ENCODE results near the gene KIF6. TPM values are rescaled to one million over a fixed set of nuclear protein-coding genes. Genes with fewer than 3 reads are reported as not detected.

KIF6 gene
- total RNA-seq, 4 donors from 2014 or later: 0.47 to 2.3 (median 0.97) TPM

DNA sequence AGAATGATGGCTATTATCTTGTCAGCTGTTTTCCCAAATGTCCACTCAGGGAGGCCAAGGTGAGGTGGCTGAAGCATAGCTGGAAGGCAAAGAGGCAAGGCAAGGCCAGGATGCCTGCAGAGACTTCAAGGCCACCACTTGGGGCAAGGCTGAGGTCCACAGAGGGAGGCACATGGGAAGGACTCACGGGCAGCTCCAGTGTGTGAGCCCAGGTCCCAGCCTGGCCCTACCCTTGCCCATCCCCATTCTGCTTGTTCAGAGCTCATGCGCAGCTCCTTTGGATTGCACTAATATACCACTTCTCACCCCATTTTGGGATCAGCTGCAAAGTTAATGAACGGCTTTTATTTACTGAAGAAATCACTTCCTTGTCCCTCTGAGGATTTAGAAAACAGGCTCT is 291.6 kb downstream of the KIF6 start:
- H3K36me3 ChIP-seq: no peaks in the 10 kb centered on the region
- 17 to 100% methylated on average over 1 to 3 of the region's 3 CpGs for WGBS, 2 donors (ENCODE audit: low coverage in 1 of 2)
- TF ChIP-seq EP300 (IDR thresholded peaks at IDR 0.05): no peak
- TF ChIP-seq CTCF (IDR thresholded peaks at IDR 0.05): no peak
- no peak for TF ChIP-seq POLR2A (IDR thresholded peaks at IDR 0.05)
- TF ChIP-seq POLR2AphosphoS5 (IDR thresholded peaks at IDR 0.05): no peak
- H3K4me1 ChIP-seq: peaks cover 0 to 20% (median 8%) of the 10 kb centered on the region in 3 donors
- H3K4me3 ChIP-seq: no peak overlapping the region
- ATAC-seq: no peak
- H3K9me3 ChIP-seq: peaks cover 0 to 2% (median 0%) of the 10 kb centered on the region in 3 donors
- H3K27me3 ChIP-seq: no peaks in the 10 kb centered on the region
- no peak overlapping the region for H3K27ac ChIP-seq

DNA sequence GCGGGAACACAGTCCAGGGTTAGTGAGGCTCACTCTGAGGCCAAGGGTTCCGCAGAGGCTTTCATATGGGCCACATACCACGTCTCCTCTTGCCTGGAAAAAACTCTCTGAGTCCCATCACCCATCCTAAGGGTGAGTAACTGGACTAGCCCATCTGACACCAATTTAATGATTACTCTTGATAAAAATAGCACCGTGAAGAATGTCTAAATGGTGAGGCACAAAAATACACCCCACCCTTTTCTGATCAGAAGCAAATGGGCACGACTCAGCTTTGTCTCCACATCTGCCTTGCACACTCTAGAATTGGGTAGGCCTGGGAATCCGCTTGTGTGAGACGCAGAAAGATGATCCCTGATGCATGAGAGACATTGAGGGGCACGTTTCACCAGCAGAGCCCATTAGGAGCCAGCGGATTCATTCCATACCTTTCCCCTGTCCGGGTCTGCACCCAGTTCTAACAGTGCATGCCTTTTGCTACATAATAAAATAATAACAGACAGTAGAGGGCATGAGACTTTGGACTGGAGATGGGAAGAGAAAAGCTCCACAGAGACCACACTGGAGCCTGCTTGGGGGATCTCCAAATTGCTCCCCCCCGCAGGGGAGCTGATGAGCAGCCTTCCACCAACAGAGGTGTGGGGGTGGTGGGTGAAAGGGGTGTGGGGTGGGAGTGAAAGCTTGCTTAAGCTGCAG is 292.7 kb downstream of the KIF6 start:
- Histone ChIP-seq H3K4me3 (no peak overlapping the region), H3K9me3 (peaks cover 0 to 2% (median 0%) of the 10 kb centered on the region in 3 donors), H3K27me3 (no peaks in the 10 kb centered on the region), H3K27ac (no peak overlapping the region), H3K4me1 (peaks cover 0 to 20% (median 8%) of the 10 kb centered on the region in 3 donors), H3K36me3 (no peaks in the 10 kb centered on the region)
- WGBS, 2 donors (ENCODE audit: low coverage in 1 of 2): 65 to 86% methylated on average over 2 to 8 of the region's 11 CpGs
- no peak for ATAC-seq
- TF ChIP-seq POLR2A (IDR thresholded peaks at IDR 0.05): no peak
- no peak for TF ChIP-seq CTCF (IDR thresholded peaks at IDR 0.05)
- TF ChIP-seq EP300 (IDR thresholded peaks at IDR 0.05): no peak
- no peak for TF ChIP-seq POLR2AphosphoS5 (IDR thresholded peaks at IDR 0.05)

- Histone ChIP-seq H3K4me3 (no peak overlapping the region), H3K36me3 (no peaks in the 10 kb centered on the region), H3K9me3 (no peaks in the 10 kb centered on the region), H3K27ac (peak overlapping the region in 3 of 4 donors; percentile 52 to 68 (median 59)), H3K4me1 (peaks cover 0 to 31% (median 12%) of the 10 kb centered on the region in 3 donors), H3K27me3 (no peaks in the 10 kb centered on the region)
- ATAC-seq: peak; percentile 29
- 25 to 39% methylated on average over 7 to 11 of the region's 11 CpGs for WGBS, 2 donors (ENCODE audit: low coverage in 1 of 2)
- TF ChIP-seq POLR2A (IDR thresholded peaks at IDR 0.05): no peak
Observed at GRCh38 chr6:39430871-39431523, 294.2 kb downstream of the KIF6 start.

DNA sequence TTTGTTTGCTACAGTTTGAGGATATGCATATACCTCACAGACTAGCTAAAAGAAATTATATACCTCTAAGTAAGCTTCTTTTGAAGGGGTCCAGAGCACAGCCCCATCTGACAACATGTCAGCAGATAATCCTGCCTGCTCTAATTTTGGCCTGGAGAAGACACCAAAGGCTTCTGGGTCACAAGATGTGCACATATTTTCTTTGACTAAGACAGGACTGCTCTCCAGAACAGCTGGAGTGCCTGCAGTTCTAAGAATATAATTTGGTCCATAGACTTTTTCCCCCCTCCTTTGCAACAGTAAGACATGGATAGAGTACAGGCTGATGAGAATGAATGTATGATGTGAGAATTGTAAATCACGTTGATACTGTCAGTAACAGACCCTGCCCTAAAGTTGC is 294.8 kb downstream of the KIF6 start:
- 43 to 63% methylated on average over 1 of the region's 1 CpG for WGBS, 2 donors (ENCODE audit: low coverage in 1 of 2)
- Histone ChIP-seq H3K27me3 (no peaks in the 10 kb centered on the region), H3K4me3 (no peak overlapping the region), H3K9me3 (no peaks in the 10 kb centered on the region), H3K36me3 (no peaks in the 10 kb centered on the region), H3K4me1 (peaks cover 0 to 36% (median 15%) of the 10 kb centered on the region in 3 donors), H3K27ac (peak overlapping the region in 3 of 4 donors; percentile 52 to 68 (median 59))
- ATAC-seq: no peak
- TF ChIP-seq POLR2AphosphoS5 (IDR thresholded peaks at IDR 0.05) (no peak), CTCF (IDR thresholded peaks at IDR 0.05) (no peak), EP300 (IDR thresholded peaks at IDR 0.05) (no peak), POLR2A (IDR thresholded peaks at IDR 0.05) (no peak)

DNA sequence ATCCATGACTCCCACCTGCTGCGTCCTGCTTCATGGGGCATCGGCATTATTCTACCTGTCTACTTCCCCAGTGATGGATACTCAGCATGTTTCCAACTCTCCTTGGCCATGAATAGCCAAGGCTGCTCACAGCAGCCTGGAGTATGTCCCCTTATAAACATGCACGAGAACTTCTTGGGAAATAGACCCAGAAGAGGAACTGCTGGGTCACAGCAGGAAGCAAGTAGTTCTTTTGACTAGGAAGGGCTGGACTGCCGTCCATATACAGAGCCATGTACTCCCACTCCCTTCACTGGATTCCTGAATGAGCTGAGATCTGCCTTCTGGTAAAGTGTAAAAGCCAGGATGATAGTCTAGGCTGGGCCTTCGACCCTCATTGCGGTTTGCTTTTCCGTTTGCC is 296.4 kb downstream of the KIF6 start:
- Histone ChIP-seq H3K27me3 (no peaks in the 10 kb centered on the region), H3K27ac (no peak overlapping the region), H3K9me3 (no peaks in the 10 kb centered on the region), H3K4me1 (peaks cover 0 to 39% (median 15%) of the 10 kb centered on the region in 3 donors), H3K36me3 (no peaks in the 10 kb centered on the region), H3K4me3 (no peak overlapping the region)
- WGBS, 2 donors (ENCODE audit: low coverage in 1 of 2): 96 to 100% methylated on average over 5 of the region's 7 CpGs
- no peak for ATAC-seq
- TF ChIP-seq EP300 (IDR thresholded peaks at IDR 0.05) (no peak), POLR2A (IDR thresholded peaks at IDR 0.05) (no peak), CTCF (IDR thresholded peaks at IDR 0.05) (no peak), POLR2AphosphoS5 (IDR thresholded peaks at IDR 0.05) (no peak)

Measured in gastroesophageal sphincter (tissue), 4 donors.